ENCODE measurements around the gene AMIGO2. TPM values are rescaled to one million over a fixed set of nuclear protein-coding genes. Genes with fewer than 3 reads are reported as not detected.
"Not testable (repeated sequence)": the region's sequence is repeated elsewhere in the genome, so short reads cannot be mapped to it uniquely, and the experiment has no call there.

AMIGO2 gene
- total and polyA plus RNA-seq, 10 donors: 6.7 to 27.1 (median 18.0) TPM

DNA sequence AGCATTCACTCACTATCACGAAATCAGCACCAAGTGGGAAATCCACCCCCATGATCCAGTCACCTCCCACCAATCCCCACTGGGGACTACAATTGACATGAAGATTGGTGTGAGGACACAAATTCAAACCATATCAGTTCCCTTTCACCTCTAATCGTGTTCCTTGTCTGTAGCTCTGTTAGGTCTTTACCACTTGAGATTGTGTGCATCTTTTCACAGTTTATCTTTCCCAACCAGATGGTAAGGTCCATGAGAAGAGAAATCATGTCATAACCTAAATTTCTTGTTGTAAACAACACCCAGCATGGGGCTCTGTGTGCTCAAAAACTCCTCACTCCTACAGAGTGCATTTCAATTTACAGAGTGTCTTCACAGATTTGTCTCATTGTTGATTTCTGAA, 27.5 kb downstream of the AMIGO2 start:
- TF ChIP-seq POLR2AphosphoS5 (IDR thresholded peaks at IDR 0.05) (no peak), CTCF (IDR thresholded peaks at IDR 0.05 in 8 of 11, conservative IDR thresholded peaks at IDR 0.05 in 3 of 11) (no peak), POLR2A (IDR thresholded peaks at IDR 0.05) (no peak)
- no peaks in the 10 kb centered on the region for H3K36me3 ChIP-seq
- 78 to 89% (median 82%) methylated on average over 2 of the region's 2 CpGs for WGBS, 5 donors
- H3K27ac ChIP-seq: no peak overlapping the region
- no peak overlapping the region for H3K4me3 ChIP-seq
- no peaks in the 10 kb centered on the region for H3K27me3 ChIP-seq (replicated peaks in 1 of 7)
- DNase-seq: no peak
- peaks cover 4 to 41% (median 38%) of the 10 kb centered on the region in 8 donors for H3K9me3 ChIP-seq
- H3K4me1 ChIP-seq: peaks cover 0 to 27% (median 0%) of the 10 kb centered on the region in 6 donors
- intact Hi-C loops (cut with DNase I; ENCODE audit: low total_unique reads): no loop called here

DNA sequence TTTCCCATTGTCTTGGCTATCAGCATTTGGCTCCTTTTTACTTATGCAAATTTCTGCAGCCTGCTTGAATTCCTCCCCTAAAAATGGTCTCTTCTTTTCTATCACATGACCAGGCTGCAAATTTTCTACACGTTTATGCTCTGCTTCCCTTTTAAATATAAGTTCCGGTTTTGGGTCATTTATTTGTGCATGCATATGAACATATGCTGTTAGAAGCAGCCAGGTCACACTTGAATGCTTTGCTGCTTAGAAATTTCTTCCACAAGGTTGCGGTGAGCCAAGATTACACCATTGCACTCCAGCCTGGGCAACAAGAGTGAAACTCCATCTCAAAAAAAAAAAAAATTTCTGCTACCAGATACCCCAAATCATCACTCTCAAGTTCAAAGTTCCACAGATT, 28.5 kb downstream of the AMIGO2 start:
- H3K36me3 ChIP-seq; H3K27me3 ChIP-seq (replicated peaks in 1 of 7); DNase-seq; intact Hi-C loops (cut with DNase I; ENCODE audit: low total_unique reads); H3K4me3 ChIP-seq; H3K27ac ChIP-seq: not testable (repeated sequence)
- WGBS, 5 donors: 64 to 84% (median 82%) methylated on average over 3 of the region's 3 CpGs
- H3K9me3 ChIP-seq: peaks cover 4 to 37% (median 31%) of the 10 kb centered on the region in 8 donors
- H3K4me1 ChIP-seq: peaks cover 0 to 27% (median 0%) of the 10 kb centered on the region in 6 donors

DNA sequence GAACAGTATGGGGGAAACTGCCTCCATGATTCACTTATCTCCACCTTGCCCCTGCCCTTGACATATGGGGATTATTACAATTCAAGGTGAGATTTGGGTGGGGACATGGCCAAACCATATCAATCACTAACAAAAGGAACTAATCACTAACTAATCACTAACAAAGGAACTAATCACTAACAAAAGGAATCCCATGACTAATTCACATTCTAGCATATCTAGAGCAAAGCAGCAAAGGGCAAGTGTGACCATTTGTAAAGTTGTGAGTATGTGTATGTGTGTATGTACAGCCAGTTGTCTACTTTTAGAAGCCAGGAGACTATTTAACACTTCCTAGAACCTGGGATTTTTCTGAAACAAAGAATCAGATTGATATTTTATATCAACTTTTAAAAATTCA, 31.2 kb downstream of the AMIGO2 start:
- intact Hi-C loops (cut with DNase I; ENCODE audit: low total_unique reads): no loop called here
- no peak for TF ChIP-seq CTCF (IDR thresholded peaks at IDR 0.05 in 8 of 11, conservative IDR thresholded peaks at IDR 0.05 in 3 of 11)
- TF ChIP-seq POLR2A (IDR thresholded peaks at IDR 0.05): no peak
- no peak for TF ChIP-seq POLR2AphosphoS5 (IDR thresholded peaks at IDR 0.05)
- Histone ChIP-seq H3K4me3 (no peak overlapping the region), H3K4me1 (peaks cover 0 to 3% (median 0%) of the 10 kb centered on the region in 6 donors), H3K27ac (no peak overlapping the region), H3K36me3 (no peaks in the 10 kb centered on the region), H3K27me3 (replicated peaks in 1 of 7) (no peaks in the 10 kb centered on the region), H3K9me3 (peaks cover 4 to 36% (median 30%) of the 10 kb centered on the region in 8 donors)
- no peak for DNase-seq

GRCh38 chr12:47041327-47041726, 38.4 kb downstream of the AMIGO2 start:
- WGBS, 5 donors: 88 to 91% (median 90%) methylated on average over 4 of the region's 4 CpGs

More at GRCh38 chr12:47041327-47041726, 38.4 kb downstream of the AMIGO2 start:
- Histone ChIP-seq H3K4me3 (no peak overlapping the region), H3K27me3 (replicated peaks in 1 of 7) (no peaks in the 10 kb centered on the region), H3K9me3 (no peaks in the 10 kb centered on the region), H3K4me1 (no peaks in the 10 kb centered on the region), H3K27ac (no peak overlapping the region), H3K36me3 (no peaks in the 10 kb centered on the region)
- intact Hi-C loops (cut with DNase I; ENCODE audit: low total_unique reads): no loop called here
- no peak for DNase-seq
- TF ChIP-seq POLR2A (IDR thresholded peaks at IDR 0.05) (no peak), CTCF (IDR thresholded peaks at IDR 0.05 in 8 of 11, conservative IDR thresholded peaks at IDR 0.05 in 3 of 11) (no peak), POLR2AphosphoS5 (IDR thresholded peaks at IDR 0.05) (no peak)
